Measurements from ENCODE around the gene TDRD9.

The TDRD9 gene

GRCh38 chr14:103894723-103895059 is 33.6 kb upstream of the TDRD9 start:
- Histone ChIP-seq H2AK5ac (ENCODE audit: low read length) (no peak overlapping the region), H3K18ac (ENCODE audit: low read length) (no peak overlapping the region), H3K79me2 (ENCODE audit: control insufficient read depth, insufficient read depth, low read length, poor library complexity) (no peaks in the 10 kb centered on the region), H3K36me3 (ENCODE audit: control insufficient read depth in 1 of 2, insufficient read depth in 2 of 2, low read length in 2 of 2) (no peaks in the 10 kb centered on the region), H3K4me2 (ENCODE audit: low read length) (no peak overlapping the region), H4K12ac (ENCODE audit: low read depth, low read length) (no peak overlapping the region), H3K9me3 (ENCODE audit: insufficient read depth, low read depth, low read length) (peaks cover 11% of the 10 kb centered on the region), H3K4me3 (ENCODE audit: low read depth, low read length) (no peak overlapping the region), H3K4ac (ENCODE audit: low read depth, low read length) (no peak overlapping the region), H4K91ac (ENCODE audit: low read depth, low read length) (no peak overlapping the region), H3K9ac (ENCODE audit: low read length) (no peak overlapping the region), H2BK120ac (ENCODE audit: insufficient read depth, low read length, poor library complexity) (no peak overlapping the region), H4K8ac (ENCODE audit: low read depth, low read length) (no peak overlapping the region), H3K4me1 (ENCODE audit: control insufficient read depth in 1 of 2, insufficient read depth in 2 of 2, low read length in 2 of 2) (no peaks in the 10 kb centered on the region), H2AFZ (ENCODE audit: insufficient read depth, low read length, poor library complexity) (no peak overlapping the region), H2BK12ac (ENCODE audit: low read length) (no peak overlapping the region), H3K27ac (ENCODE audit: low read depth, low read length) (no peak overlapping the region), H3K79me1 (ENCODE audit: low read length) (no peaks in the 10 kb centered on the region), H3K27me3 (ENCODE audit: insufficient read depth, low read length) (no peaks in the 10 kb centered on the region), H2BK5ac (ENCODE audit: low read depth, low read length, poor library complexity) (no peak overlapping the region), H3K14ac (ENCODE audit: low read length) (no peak overlapping the region), H3K23ac (ENCODE audit: low read length) (no peak overlapping the region)
- no peak for DNase-seq
- no CpG with 5 or more reads among the region's 7 CpGs for WGBS (ENCODE audit: extremely low coverage, insufficient coverage, insufficient read length)

GRCh38 chr14:103896578-103896977 is 31.7 kb upstream of the TDRD9 start:
- Histone ChIP-seq H3K18ac (ENCODE audit: low read length) (no peak overlapping the region), H3K9ac (ENCODE audit: low read length) (no peak overlapping the region), H2BK12ac (ENCODE audit: low read length) (no peak overlapping the region), H3K23ac (ENCODE audit: low read length) (no peak overlapping the region), H2AK5ac (ENCODE audit: low read length) (no peak overlapping the region), H2BK5ac (ENCODE audit: low read depth, low read length, poor library complexity) (no peak overlapping the region), H3K79me1 (ENCODE audit: low read length) (no peaks in the 10 kb centered on the region), H3K27me3 (ENCODE audit: insufficient read depth, low read length) (no peaks in the 10 kb centered on the region), H4K91ac (ENCODE audit: low read depth, low read length) (no peak overlapping the region), H2BK120ac (ENCODE audit: insufficient read depth, low read length, poor library complexity) (no peak overlapping the region), H3K4me1 (ENCODE audit: control insufficient read depth in 1 of 2, insufficient read depth in 2 of 2, low read length in 2 of 2) (no peaks in the 10 kb centered on the region), H3K27ac (ENCODE audit: low read depth, low read length) (no peak overlapping the region), H3K4me2 (ENCODE audit: low read length) (no peak overlapping the region), H4K8ac (ENCODE audit: low read depth, low read length) (no peak overlapping the region), H2AFZ (ENCODE audit: insufficient read depth, low read length, poor library complexity) (no peak overlapping the region), H3K9me3 (ENCODE audit: insufficient read depth, low read depth, low read length) (peaks cover 11% of the 10 kb centered on the region), H3K4ac (ENCODE audit: low read depth, low read length) (no peak overlapping the region), H3K79me2 (ENCODE audit: control insufficient read depth, insufficient read depth, low read length, poor library complexity) (no peaks in the 10 kb centered on the region), H3K4me3 (ENCODE audit: low read depth, low read length) (no peak overlapping the region), H3K36me3 (ENCODE audit: control insufficient read depth in 1 of 2, insufficient read depth in 2 of 2, low read length in 2 of 2) (no peaks in the 10 kb centered on the region), H4K12ac (ENCODE audit: low read depth, low read length) (no peak overlapping the region), H3K14ac (ENCODE audit: low read length) (no peak overlapping the region)
- no peak for DNase-seq
- WGBS (ENCODE audit: extremely low coverage, insufficient coverage, insufficient read length), result no CpG with 5 or more reads among the region's 6 CpGs

- no peak overlapping the region for H4K91ac ChIP-seq (ENCODE audit: low read depth, low read length)
- no CpG with 5 or more reads among the region's 27 CpGs for WGBS (ENCODE audit: extremely low coverage, insufficient coverage, insufficient read length)
Measured at GRCh38 chr14:103897075-103897947, 30.9 kb upstream of the TDRD9 start.

GRCh38 chr14:103898204-103898603 is 30.1 kb upstream of the TDRD9 start:
- WGBS (ENCODE audit: extremely low coverage, insufficient coverage, insufficient read length), result no CpG with 5 or more reads among the region's 4 CpGs
- no peak overlapping the region for H2BK12ac ChIP-seq (ENCODE audit: low read length)
- H3K9ac ChIP-seq (ENCODE audit: low read length), result no peak overlapping the region
- H3K18ac ChIP-seq (ENCODE audit: low read length), result no peak overlapping the region
- no peaks in the 10 kb centered on the region for H3K79me1 ChIP-seq (ENCODE audit: low read length)
- H3K9me3 ChIP-seq (ENCODE audit: insufficient read depth, low read depth, low read length), result peaks cover 11% of the 10 kb centered on the region
- H3K27ac ChIP-seq (ENCODE audit: low read depth, low read length), result no peak overlapping the region
- no peak overlapping the region for H3K4me2 ChIP-seq (ENCODE audit: low read length)
- no peak overlapping the region for H4K8ac ChIP-seq (ENCODE audit: low read depth, low read length)
- no peaks in the 10 kb centered on the region for H3K27me3 ChIP-seq (ENCODE audit: insufficient read depth, low read length)
- H3K4ac ChIP-seq (ENCODE audit: low read depth, low read length), result no peak overlapping the region
- H4K91ac ChIP-seq (ENCODE audit: low read depth, low read length), result no peak overlapping the region
- H4K12ac ChIP-seq (ENCODE audit: low read depth, low read length), result no peak overlapping the region
- no peak overlapping the region for H3K4me3 ChIP-seq (ENCODE audit: low read depth, low read length)
- no peaks in the 10 kb centered on the region for H3K4me1 ChIP-seq (ENCODE audit: control insufficient read depth in 1 of 2, insufficient read depth in 2 of 2, low read length in 2 of 2)
- H3K79me2 ChIP-seq (ENCODE audit: control insufficient read depth, insufficient read depth, low read length, poor library complexity), result no peaks in the 10 kb centered on the region
- no peaks in the 10 kb centered on the region for H3K36me3 ChIP-seq (ENCODE audit: control insufficient read depth in 1 of 2, insufficient read depth in 2 of 2, low read length in 2 of 2)
- H2AFZ ChIP-seq (ENCODE audit: insufficient read depth, low read length, poor library complexity), result no peak overlapping the region
- no peak overlapping the region for H2AK5ac ChIP-seq (ENCODE audit: low read length)
- H3K23ac ChIP-seq (ENCODE audit: low read length), result no peak overlapping the region
- H3K14ac ChIP-seq (ENCODE audit: low read length), result no peak overlapping the region
- H2BK120ac ChIP-seq (ENCODE audit: insufficient read depth, low read length, poor library complexity), result no peak overlapping the region
- no peak for DNase-seq
- H2BK5ac ChIP-seq (ENCODE audit: low read depth, low read length, poor library complexity), result no peak overlapping the region

More at GRCh38 chr14:103897075-103897947, 30.9 kb upstream of the TDRD9 start:
- Histone ChIP-seq H2BK120ac (ENCODE audit: insufficient read depth, low read length, poor library complexity) (no peak overlapping the region), H4K12ac (ENCODE audit: low read depth, low read length) (no peak overlapping the region), H2AK5ac (ENCODE audit: low read length) (no peak overlapping the region), H3K14ac (ENCODE audit: low read length) (no peak overlapping the region), H3K27ac (ENCODE audit: low read depth, low read length) (no peak overlapping the region), H4K8ac (ENCODE audit: low read depth, low read length) (no peak overlapping the region), H3K36me3 (ENCODE audit: control insufficient read depth in 1 of 2, insufficient read depth in 2 of 2, low read length in 2 of 2) (no peaks in the 10 kb centered on the region), H2AFZ (ENCODE audit: insufficient read depth, low read length, poor library complexity) (no peak overlapping the region), H3K27me3 (ENCODE audit: insufficient read depth, low read length) (no peaks in the 10 kb centered on the region), H2BK12ac (ENCODE audit: low read length) (no peak overlapping the region), H3K79me2 (ENCODE audit: control insufficient read depth, insufficient read depth, low read length, poor library complexity) (no peaks in the 10 kb centered on the region), H2BK5ac (ENCODE audit: low read depth, low read length, poor library complexity) (no peak overlapping the region), H3K18ac (ENCODE audit: low read length) (no peak overlapping the region), H3K79me1 (ENCODE audit: low read length) (no peaks in the 10 kb centered on the region), H3K4me2 (ENCODE audit: low read length) (no peak overlapping the region), H3K4me3 (ENCODE audit: low read depth, low read length) (no peak overlapping the region), H3K9ac (ENCODE audit: low read length) (no peak overlapping the region), H3K4ac (ENCODE audit: low read depth, low read length) (no peak overlapping the region), H3K4me1 (ENCODE audit: control insufficient read depth in 1 of 2, insufficient read depth in 2 of 2, low read length in 2 of 2) (no peaks in the 10 kb centered on the region), H3K23ac (ENCODE audit: low read length) (no peak overlapping the region), H3K9me3 (ENCODE audit: insufficient read depth, low read depth, low read length) (peaks cover 11% of the 10 kb centered on the region)
- DNase-seq, result no peak

All from trophoblast cell (in vitro differentiated cells and primary cell).